ENCODE data around the gene SGSM1. TPM values are rescaled to one million over a fixed set of nuclear protein-coding genes. Genes with fewer than 3 reads are reported as not detected.
A peak's percentile ranks its signal among the peaks of the same experiment; 100 is the strongest.

The SGSM1 gene
- total and polyA plus RNA-seq, 2 of the 4 experiments (the other 2 are of a cell fraction), result not detected

DNA sequence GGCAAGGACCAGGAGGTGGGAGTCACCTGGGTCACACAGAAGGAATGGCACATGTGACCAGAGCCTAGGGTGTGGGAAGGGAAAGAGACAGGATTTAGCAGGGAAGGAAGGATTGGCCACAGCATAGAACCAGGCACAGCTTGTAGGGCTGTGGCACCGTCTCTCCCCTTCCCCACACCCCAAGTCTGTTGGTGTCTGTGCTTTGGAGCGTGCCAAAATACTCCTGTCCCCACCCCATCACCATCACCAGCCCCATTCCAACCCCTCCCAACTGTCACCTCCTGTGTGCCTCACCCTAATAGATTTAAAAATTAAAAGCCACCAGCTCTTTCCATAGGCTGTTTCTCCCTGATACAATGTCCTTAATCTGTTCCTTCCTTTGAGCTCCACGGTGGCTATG is 18.2 kb downstream of the SGSM1 start:
- no CpG with 5 or more reads among the region's 3 CpGs for WGBS, 2 experiments (ENCODE audit: extremely low coverage in 2 of 2, insufficient read length in 1 of 2)

More for the DNA sequence above, 18.2 kb downstream of the SGSM1 start:
- no peak overlapping the region for H2AK9ac ChIP-seq (replicated peaks; ENCODE audit: low read depth, low read length, poor library complexity)
- no peak for TF ChIP-seq RFX5 (IDR thresholded peaks at IDR 0.05; ENCODE audit: low read depth, low read length)
- TF ChIP-seq MAFK (IDR thresholded peaks at IDR 0.05; ENCODE audit: low read depth, low read length), result no peak
- TF ChIP-seq, protein P1, sequence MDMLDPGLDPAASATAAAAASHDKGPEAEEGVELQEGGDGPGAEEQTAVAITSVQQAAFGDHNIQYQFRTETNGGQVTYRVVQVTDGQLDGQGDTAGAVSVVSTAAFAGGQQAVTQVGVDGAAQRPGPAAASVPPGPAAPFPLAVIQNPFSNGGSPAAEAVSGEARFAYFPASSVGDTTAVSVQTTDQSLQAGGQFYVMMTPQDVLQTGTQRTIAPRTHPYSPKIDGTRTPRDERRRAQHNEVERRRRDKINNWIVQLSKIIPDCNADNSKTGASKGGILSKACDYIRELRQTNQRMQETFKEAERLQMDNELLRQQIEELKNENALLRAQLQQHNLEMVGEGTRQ (IDR thresholded peaks at IDR 0.05; ENCODE audit: low read depth, low read length), result no peak
- no peak for TF ChIP-seq MAZ (IDR thresholded peaks at IDR 0.05; ENCODE audit: borderline replicate concordance, low read depth, low read length)
- TF ChIP-seq RAD21 (IDR thresholded peaks at IDR 0.05; ENCODE audit: low read length), result no peak
- no peak for TF ChIP-seq FOS (IDR thresholded peaks at IDR 0.05; ENCODE audit: low read depth, low read length)
- no peak for TF ChIP-seq BHLHE40 (IDR thresholded peaks at IDR 0.05; ENCODE audit: low read depth, low read length)
- TF ChIP-seq NFE2L2 (IDR thresholded peaks at IDR 0.05; ENCODE audit: low read depth, low read length), result no peak
- TF ChIP-seq RCOR1 (IDR thresholded peaks at IDR 0.05; ENCODE audit: insufficient replicate concordance, low read length), result no peak
- H3K27me3 ChIP-seq (ENCODE audit: control insufficient read depth, insufficient read depth, low read length), result peaks cover 2% of the 10 kb centered on the region; the same call in 1 of the 2 replicates
- no peaks in the 10 kb centered on the region for H3K4me1 ChIP-seq (ENCODE audit: control insufficient read depth, insufficient read depth, low read length)
- no peak overlapping the region for H3K56ac ChIP-seq (ENCODE audit: extremely low read depth, insufficient read depth, low read length)
- H2AK5ac ChIP-seq (ENCODE audit: low read depth, low read length), result no peak overlapping the region
- no peak overlapping the region for H4K5ac ChIP-seq (ENCODE audit: low read depth, low read length)
- ChIA-PET POLR2A (ENCODE audit: unreplicated experiment) (no interaction called here), CTCF (no interaction called here)
- H3K4ac ChIP-seq (ENCODE audit: low read depth, low read length), result no peak overlapping the region
- H3K4me2 ChIP-seq (ENCODE audit: low read depth, low read length), result no peak overlapping the region
- no peak overlapping the region for H3K23ac ChIP-seq (ENCODE audit: low read depth, low read length)
- no peaks in the 10 kb centered on the region for H3K79me1 ChIP-seq (ENCODE audit: low read depth in 1 of 2, low read length in 2 of 2)
- BruUV-seq (replicated peaks), result no TSS peak
- no peak overlapping the region for H2BK5ac ChIP-seq (ENCODE audit: low read depth, low read length, poor library complexity, severe bottlenecking)
- no peak overlapping the region for H3K9ac ChIP-seq (ENCODE audit: low read depth, low read length)
- H2BK120ac ChIP-seq (ENCODE audit: low read depth, low read length), result no peak overlapping the region
- in situ Hi-C loops (cut with MboI; ENCODE audit: low sequenced_read_pairs), result no loop called here
- H2BK20ac ChIP-seq (ENCODE audit: low read depth, low read length), result no peak overlapping the region
- DNase-seq (no peak), ATAC-seq (ENCODE audit: low read depth) (no peak)
- H4K8ac ChIP-seq (ENCODE audit: low read depth in 2 of 2, low read length in 2 of 2), result no peak overlapping the region
- no peaks in the 10 kb centered on the region for H3K36me3 ChIP-seq (ENCODE audit: control insufficient read depth, insufficient read depth, low read length)
- no peak overlapping the region for H2BK15ac ChIP-seq (ENCODE audit: low read depth, low read length)
- intact Hi-C loops (cut with micrococcal nuclease), result no loop called here
- no peak overlapping the region for H3K27ac ChIP-seq (ENCODE audit: insufficient read depth, low read length)
- dilution Hi-C loops (cut with HindIII; ENCODE audit: low sequenced_read_pairs, unreplicated experiment), result no loop called here
- H3K14ac ChIP-seq (replicated peaks; ENCODE audit: low read depth, low read length), result no peak overlapping the region
- H4K20me1 ChIP-seq (ENCODE audit: insufficient read depth, low read length), result no peaks in the 10 kb centered on the region
- no peaks in the 10 kb centered on the region for H3K9me1 ChIP-seq (ENCODE audit: insufficient read depth, low read length)
- H2AFZ ChIP-seq (replicated peaks; ENCODE audit: low read length, poor library complexity), result peak overlapping the region; percentile 51
- H3K18ac ChIP-seq (ENCODE audit: low read depth, low read length), result no peak overlapping the region
- no peak overlapping the region for H4K91ac ChIP-seq (ENCODE audit: insufficient read depth, low read depth, low read length)
- no peaks in the 10 kb centered on the region for H3K9me3 ChIP-seq (ENCODE audit: control insufficient read depth, insufficient read depth, low read length)
- no peak overlapping the region for H3K4me3 ChIP-seq (ENCODE audit: insufficient read depth, low read depth, low read length)

All from IMR-90 (cell line).